ENCODE data around the gene GOLIM4.
"Not testable (repeated sequence)": the region's sequence is repeated elsewhere in the genome, so short reads cannot be mapped to it uniquely, and the experiment has no call there.

The GOLIM4 gene

GRCh38 chr3:168071591-168072322, 24.0 kb downstream of the GOLIM4 start:
- DNase-seq: no peak

- no peak for DNase-seq
Observed at GRCh38 chr3:168070919-168071318, 24.8 kb downstream of the GOLIM4 start.

- no peak for DNase-seq
Observed at GRCh38 chr3:168068346-168068745, 27.4 kb downstream of the GOLIM4 start.

GRCh38 chr3:168066882-168067281, 28.8 kb downstream of the GOLIM4 start:
- DNase-seq: no peak

GRCh38 chr3:168065569-168065968, 30.2 kb downstream of the GOLIM4 start:
- DNase-seq: no peak

GRCh38 chr3:168063122-168063521, 32.6 kb downstream of the GOLIM4 start:
- no peak for DNase-seq

- no peak for DNase-seq
Observed at GRCh38 chr3:168062679-168063078, 33.0 kb downstream of the GOLIM4 start.

GRCh38 chr3:168061332-168061996, 34.3 kb downstream of the GOLIM4 start:
- DNase-seq: no peak

- DNase-seq: no peak
Observed at GRCh38 chr3:168060317-168060716, 35.4 kb downstream of the GOLIM4 start.

GRCh38 chr3:168058481-168058880, 37.2 kb downstream of the GOLIM4 start:
- DNase-seq: no peak

- not testable (repeated sequence) for DNase-seq
Observed at GRCh38 chr3:168056398-168057230, 39.1 kb downstream of the GOLIM4 start.

- DNase-seq: no peak
Observed at GRCh38 chr3:168054447-168054846, 41.3 kb downstream of the GOLIM4 start.

GRCh38 chr3:168053115-168053514, 42.6 kb downstream of the GOLIM4 start:
- DNase-seq: no peak

GRCh38 chr3:168052515-168052914, 43.2 kb downstream of the GOLIM4 start:
- no peak for DNase-seq

- no peak for DNase-seq
Observed at GRCh38 chr3:168051531-168052471, 43.9 kb downstream of the GOLIM4 start.

GRCh38 chr3:168051070-168051469, 44.7 kb downstream of the GOLIM4 start:
- DNase-seq: no peak

GRCh38 chr3:168049367-168049974, 46.3 kb downstream of the GOLIM4 start:
- no peak for DNase-seq

- no peak for DNase-seq
Observed at GRCh38 chr3:168048414-168049330, 47.1 kb downstream of the GOLIM4 start.

GRCh38 chr3:168047936-168048335, 47.8 kb downstream of the GOLIM4 start:
- no peak for DNase-seq

- peak; percentile 82 for DNase-seq
Observed at GRCh38 chr3:168047190-168047795, 48.4 kb downstream of the GOLIM4 start.

All from DMS79 treated with DMSO at 0.1 percent for 48 hours (cell line).